ENCODE data around the gene SUN3.

SUN3 gene, protein sequence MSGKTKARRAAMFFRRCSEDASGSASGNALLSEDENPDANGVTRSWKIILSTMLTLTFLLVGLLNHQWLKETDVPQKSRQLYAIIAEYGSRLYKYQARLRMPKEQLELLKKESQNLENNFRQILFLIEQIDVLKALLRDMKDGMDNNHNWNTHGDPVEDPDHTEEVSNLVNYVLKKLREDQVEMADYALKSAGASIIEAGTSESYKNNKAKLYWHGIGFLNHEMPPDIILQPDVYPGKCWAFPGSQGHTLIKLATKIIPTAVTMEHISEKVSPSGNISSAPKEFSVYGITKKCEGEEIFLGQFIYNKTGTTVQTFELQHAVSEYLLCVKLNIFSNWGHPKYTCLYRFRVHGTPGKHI

DNA sequence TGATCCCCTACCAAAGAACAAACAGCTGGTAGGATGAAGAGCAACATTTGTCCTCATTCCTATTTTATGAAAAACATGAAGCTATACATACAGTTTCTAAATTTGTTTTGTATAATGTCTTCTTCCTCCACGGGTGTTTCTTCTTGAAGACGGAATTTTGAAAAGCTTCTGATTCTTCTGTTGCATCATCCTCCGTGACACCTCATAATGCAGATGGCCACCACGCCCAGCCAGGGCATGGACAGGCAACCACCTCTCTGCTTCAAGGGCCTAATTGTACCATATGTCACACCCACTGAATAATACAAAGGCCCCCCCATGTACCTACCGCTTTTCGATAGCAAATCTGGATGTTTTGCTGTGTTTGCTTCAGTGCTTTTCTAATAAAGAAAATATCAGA lies at the start of gene SUN3:
Gene SUN3, minus strand, starts transcription at position 170 of the 400 bp plus-strand sequence. Its CDS starts 169 bp downstream, at position 1.
- H3K36me3 Mint-ChIP-seq: peaks cover 3% of the 10 kb centered on the region
- peaks cover 6% of the 10 kb centered on the region for H3K27me3 Mint-ChIP-seq
- no peak within 1 kb of the TSS for H3K27ac Mint-ChIP-seq
- no peak within 1 kb of the TSS for H3K4me3 Mint-ChIP-seq
- peaks cover 6% of the 10 kb centered on the region for H3K9me3 Mint-ChIP-seq (ENCODE audit: low read depth)
- no peaks in the 10 kb centered on the region for H3K4me1 Mint-ChIP-seq (ENCODE audit: low read depth)

GRCh38 chr7:48078470-48078869 lies 49.6 kb upstream of the SUN3 start:
- no peak overlapping the region for H3K27ac Mint-ChIP-seq
- no peaks in the 10 kb centered on the region for H3K9me3 Mint-ChIP-seq (ENCODE audit: low read depth)
- H3K36me3 Mint-ChIP-seq: peaks cover 3% of the 10 kb centered on the region
- no peak overlapping the region for H3K4me3 Mint-ChIP-seq
- H3K27me3 Mint-ChIP-seq: no peaks in the 10 kb centered on the region
- peaks cover 20% of the 10 kb centered on the region for H3K4me1 Mint-ChIP-seq (ENCODE audit: low read depth)

- Mint-ChIP-seq H3K27ac (no peak overlapping the region), H3K4me1 (ENCODE audit: low read depth) (peaks cover 11% of the 10 kb centered on the region), H3K4me3 (no peak overlapping the region), H3K36me3 (peaks cover 4% of the 10 kb centered on the region), H3K9me3 (ENCODE audit: low read depth) (peaks cover 1% of the 10 kb centered on the region), H3K27me3 (no peaks in the 10 kb centered on the region)
Observed at GRCh38 chr7:48077423-48077822, 48.5 kb upstream of the SUN3 start.

DNA sequence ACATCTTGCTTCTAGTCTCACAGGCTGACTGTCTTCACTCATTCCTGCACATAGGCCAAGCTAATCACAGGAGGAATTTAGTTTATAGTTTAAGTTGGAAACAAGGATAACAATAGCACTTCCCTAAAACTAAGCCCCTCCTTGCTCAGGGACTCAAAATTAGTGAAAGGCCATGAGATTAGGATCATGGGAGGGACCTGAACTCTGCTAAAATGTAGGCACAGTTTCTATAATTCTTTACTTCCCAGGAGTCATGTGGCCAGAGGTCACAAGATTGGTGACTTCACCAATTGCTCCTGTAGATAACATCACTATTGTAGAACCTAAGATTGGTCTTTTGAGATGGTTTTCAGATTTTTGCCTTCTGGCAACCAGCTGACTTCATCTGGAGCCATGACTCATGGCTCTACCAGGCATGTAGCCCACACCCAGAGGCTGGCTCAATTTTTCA lies 45.3 kb upstream of the SUN3 start:
- Mint-ChIP-seq H3K27ac (no peak overlapping the region), H3K27me3 (no peaks in the 10 kb centered on the region), H3K4me1 (ENCODE audit: low read depth) (peaks cover 4% of the 10 kb centered on the region), H3K4me3 (no peak overlapping the region), H3K36me3 (peaks cover 11% of the 10 kb centered on the region), H3K9me3 (ENCODE audit: low read depth) (peaks cover 3% of the 10 kb centered on the region)

GRCh38 chr7:48067475-48067874 lies 38.6 kb upstream of the SUN3 start:
- H3K4me3 Mint-ChIP-seq: no peak overlapping the region
- peaks cover 10% of the 10 kb centered on the region for H3K9me3 Mint-ChIP-seq (ENCODE audit: low read depth)
- H3K27me3 Mint-ChIP-seq: no peaks in the 10 kb centered on the region
- peaks cover 27% of the 10 kb centered on the region for H3K36me3 Mint-ChIP-seq
- peaks cover 2% of the 10 kb centered on the region for H3K4me1 Mint-ChIP-seq (ENCODE audit: low read depth)
- no peak overlapping the region for H3K27ac Mint-ChIP-seq

GRCh38 chr7:48063985-48064384 lies 35.1 kb upstream of the SUN3 start:
- no peak overlapping the region for H3K4me3 Mint-ChIP-seq
- peaks cover 2% of the 10 kb centered on the region for H3K27me3 Mint-ChIP-seq
- H3K9me3 Mint-ChIP-seq (ENCODE audit: low read depth): peaks cover 7% of the 10 kb centered on the region
- peaks cover 24% of the 10 kb centered on the region for H3K36me3 Mint-ChIP-seq
- peaks cover 2% of the 10 kb centered on the region for H3K4me1 Mint-ChIP-seq (ENCODE audit: low read depth)
- no peak overlapping the region for H3K27ac Mint-ChIP-seq

- H3K27me3 Mint-ChIP-seq: peaks cover 2% of the 10 kb centered on the region
- H3K36me3 Mint-ChIP-seq: peaks cover 24% of the 10 kb centered on the region
- H3K9me3 Mint-ChIP-seq (ENCODE audit: low read depth): peaks cover 16% of the 10 kb centered on the region
- H3K4me1 Mint-ChIP-seq (ENCODE audit: low read depth): no peaks in the 10 kb centered on the region
- H3K4me3 Mint-ChIP-seq: no peak overlapping the region
- H3K27ac Mint-ChIP-seq: no peak overlapping the region
Observed at GRCh38 chr7:48059706-48060105, 30.8 kb upstream of the SUN3 start.

DNA sequence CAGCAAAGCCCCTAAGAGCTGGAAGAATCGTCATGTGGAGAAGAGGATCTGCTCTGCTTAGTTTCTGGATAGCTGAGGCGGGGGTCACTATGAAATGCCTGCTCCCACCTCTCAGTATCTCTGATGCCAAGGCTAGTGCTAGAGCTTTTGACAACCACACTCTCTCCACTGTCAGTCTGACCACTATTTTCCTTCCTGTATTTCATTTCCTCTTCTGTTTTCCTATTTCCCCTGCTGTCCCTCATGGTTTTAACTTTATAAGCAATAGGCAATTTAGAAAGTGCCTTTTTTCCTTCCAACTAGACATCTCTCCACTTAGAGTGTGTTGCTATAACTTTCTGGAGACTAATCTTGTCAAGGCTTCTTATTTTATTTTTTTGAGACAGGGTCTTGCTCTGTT lies 30.1 kb upstream of the SUN3 start:
- Mint-ChIP-seq H3K27me3 (peaks cover 2% of the 10 kb centered on the region), H3K4me3 (no peak overlapping the region), H3K27ac (no peak overlapping the region), H3K4me1 (ENCODE audit: low read depth) (no peaks in the 10 kb centered on the region), H3K9me3 (ENCODE audit: low read depth) (peaks cover 11% of the 10 kb centered on the region), H3K36me3 (peaks cover 20% of the 10 kb centered on the region)

DNA sequence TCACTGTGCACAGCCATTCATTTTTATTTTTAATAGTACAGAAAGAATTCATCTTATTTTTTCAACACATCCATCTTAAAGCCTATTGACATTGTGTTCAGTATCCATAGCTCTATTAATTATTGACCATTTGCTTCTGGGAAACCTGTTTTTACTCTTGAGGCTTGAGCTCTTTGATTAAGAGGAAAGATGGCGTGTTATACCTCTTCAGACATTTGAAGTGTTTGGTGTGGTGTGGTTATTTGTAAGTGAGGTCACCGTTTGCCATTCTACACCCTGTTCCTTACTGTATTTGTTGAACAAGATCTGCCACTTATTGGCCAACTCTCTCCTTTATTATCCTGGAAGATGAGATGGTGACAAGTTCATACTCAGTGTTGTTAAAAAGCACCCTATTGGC lies 24.8 kb upstream of the SUN3 start:
- peaks cover 8% of the 10 kb centered on the region for H3K9me3 Mint-ChIP-seq (ENCODE audit: low read depth)
- H3K36me3 Mint-ChIP-seq: peaks cover 8% of the 10 kb centered on the region
- no peak overlapping the region for H3K27ac Mint-ChIP-seq
- no peak overlapping the region for H3K4me3 Mint-ChIP-seq
- no peaks in the 10 kb centered on the region for H3K4me1 Mint-ChIP-seq (ENCODE audit: low read depth)
- H3K27me3 Mint-ChIP-seq: no peaks in the 10 kb centered on the region

GRCh38 chr7:48052748-48053147 lies 23.8 kb upstream of the SUN3 start:
- Mint-ChIP-seq H3K4me3 (no peak overlapping the region), H3K36me3 (peaks cover 3% of the 10 kb centered on the region), H3K27ac (no peak overlapping the region), H3K4me1 (ENCODE audit: low read depth) (no peaks in the 10 kb centered on the region), H3K27me3 (no peaks in the 10 kb centered on the region), H3K9me3 (ENCODE audit: low read depth) (peaks cover 8% of the 10 kb centered on the region)

GRCh38 chr7:48049850-48050249 lies 20.9 kb upstream of the SUN3 start:
- Mint-ChIP-seq H3K27ac (no peak overlapping the region), H3K27me3 (no peaks in the 10 kb centered on the region), H3K4me3 (no peak overlapping the region), H3K36me3 (no peaks in the 10 kb centered on the region), H3K4me1 (ENCODE audit: low read depth) (peaks cover 16% of the 10 kb centered on the region), H3K9me3 (ENCODE audit: low read depth) (no peaks in the 10 kb centered on the region)

DNA sequence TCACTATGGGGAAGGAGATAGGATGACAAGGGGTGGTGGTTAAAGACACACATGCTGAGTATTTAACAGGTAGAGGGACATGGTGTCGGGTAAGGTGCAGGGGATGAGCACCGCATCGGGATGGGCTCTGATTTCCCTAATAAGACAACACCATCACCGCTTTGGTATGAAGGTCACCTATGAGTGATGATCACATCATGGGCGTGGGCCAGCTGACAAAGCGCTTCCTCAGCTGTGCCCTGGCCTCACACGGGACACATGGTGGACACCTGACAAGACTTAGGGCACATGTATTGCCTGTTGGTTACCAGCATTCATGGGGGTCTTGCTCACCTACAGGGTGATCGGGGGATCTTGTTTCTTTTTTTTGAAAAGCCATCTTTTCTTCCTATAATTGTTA lies 19.2 kb upstream of the SUN3 start:
- H3K36me3 Mint-ChIP-seq: no peaks in the 10 kb centered on the region
- H3K27ac Mint-ChIP-seq: no peak overlapping the region
- H3K27me3 Mint-ChIP-seq: no peaks in the 10 kb centered on the region
- no peak overlapping the region for H3K4me3 Mint-ChIP-seq
- no peaks in the 10 kb centered on the region for H3K9me3 Mint-ChIP-seq (ENCODE audit: low read depth)
- peaks cover 17% of the 10 kb centered on the region for H3K4me1 Mint-ChIP-seq (ENCODE audit: low read depth)

DNA sequence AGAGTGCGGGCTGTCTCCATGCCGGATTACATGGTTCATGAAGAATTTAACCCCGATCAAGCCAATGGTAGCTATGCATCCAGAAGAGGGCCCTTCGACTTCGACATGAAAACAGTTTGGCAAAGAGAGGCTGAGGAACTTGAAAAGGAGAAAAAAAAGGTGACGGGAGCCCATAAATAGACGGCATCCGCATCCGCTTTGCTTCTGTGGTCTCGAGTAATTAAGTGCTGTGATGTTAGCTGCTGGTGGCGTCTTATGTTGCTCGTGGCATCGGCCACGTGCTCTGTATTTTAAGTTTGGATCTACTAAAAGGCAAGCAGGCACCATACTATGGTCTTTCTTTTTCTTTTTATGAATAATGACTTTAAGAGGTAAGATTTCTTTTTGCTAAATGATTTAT lies 17.6 kb upstream of the SUN3 start:
- Mint-ChIP-seq H3K9me3 (ENCODE audit: low read depth) (no peaks in the 10 kb centered on the region), H3K36me3 (no peaks in the 10 kb centered on the region), H3K4me1 (ENCODE audit: low read depth) (peaks cover 26% of the 10 kb centered on the region), H3K27me3 (no peaks in the 10 kb centered on the region), H3K27ac (peak overlapping the region; percentile 41), H3K4me3 (peak overlapping the region; percentile 6)

GRCh38 chr7:48045195-48045765 lies 16.4 kb upstream of the SUN3 start:
- H3K36me3 Mint-ChIP-seq: no peaks in the 10 kb centered on the region

DNA sequence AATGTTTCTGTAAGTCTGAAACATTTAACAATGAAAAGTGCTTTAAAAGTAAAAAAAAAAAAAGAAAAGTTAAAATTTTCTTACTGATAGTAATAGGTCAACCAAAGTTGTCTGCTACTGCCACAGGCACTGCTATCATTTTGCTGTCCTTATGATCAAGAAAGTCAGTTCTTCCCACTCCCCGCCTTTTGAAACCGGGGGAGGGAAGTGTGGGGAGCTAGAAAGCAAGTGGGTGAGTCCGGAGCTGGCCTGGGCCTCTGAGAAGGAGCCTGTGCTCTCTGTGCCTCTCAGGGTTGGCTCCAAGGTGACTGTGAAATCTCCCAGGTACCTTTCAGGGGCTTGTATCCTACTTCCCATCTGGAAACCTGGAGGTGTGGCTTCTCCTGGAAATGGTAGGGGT lies 13.7 kb upstream of the SUN3 start:
- Mint-ChIP-seq H3K27ac (no peak overlapping the region), H3K4me1 (ENCODE audit: low read depth) (peaks cover 36% of the 10 kb centered on the region), H3K9me3 (ENCODE audit: low read depth) (no peaks in the 10 kb centered on the region), H3K4me3 (no peak overlapping the region), H3K36me3 (no peaks in the 10 kb centered on the region), H3K27me3 (no peaks in the 10 kb centered on the region)

More at GRCh38 chr7:48045195-48045765, 16.4 kb upstream of the SUN3 start:
- Mint-ChIP-seq H3K9me3 (ENCODE audit: low read depth) (no peaks in the 10 kb centered on the region), H3K4me1 (ENCODE audit: low read depth) (peaks cover 36% of the 10 kb centered on the region), H3K4me3 (no peak overlapping the region), H3K27me3 (no peaks in the 10 kb centered on the region), H3K27ac (no peak overlapping the region)

- Mint-ChIP-seq H3K4me1 (ENCODE audit: low read depth) (peaks cover 36% of the 10 kb centered on the region), H3K36me3 (no peaks in the 10 kb centered on the region), H3K9me3 (ENCODE audit: low read depth) (no peaks in the 10 kb centered on the region), H3K27ac (peak overlapping the region; percentile 90), H3K27me3 (no peaks in the 10 kb centered on the region), H3K4me3 (no peak overlapping the region)
Observed at GRCh38 chr7:48042216-48042615, 13.3 kb upstream of the SUN3 start.

Measured in activated naive CD8-positive, alpha-beta T cell (primary cell).